H9 (cell line): Measurements from ENCODE around the gene SLC4A7. TPM values are rescaled to one million over a fixed set of nuclear protein-coding genes. Genes with fewer than 3 reads are reported as not detected.

Source experiments
- DNase-seq: peaks from one replicate; pipeline ENCODE4 v3.0.0-alpha.2; 2017
- H2AFZ ChIP-seq: one replicate; pipeline ENCODE4 v1.6.1; 2013; ENCODE audit warnings: mild to moderate bottlenecking, low read length, control low read depth, moderate library complexity
- H2AK5ac ChIP-seq: 2 replicates; pipeline ENCODE4 v1.6.1; 2013; ENCODE audit warnings: low read length, control low read depth, mixed read lengths; ENCODE audit not compliant: insufficient read length
- H2BK120ac ChIP-seq: one replicate; pipeline ENCODE4 v1.6.1; 2013; ENCODE audit warnings: low read depth, mild to moderate bottlenecking, low read length, control low read depth, inconsistent platforms; ENCODE audit not compliant: poor library complexity, severe bottlenecking
- H2BK12ac ChIP-seq: 2 replicates; pipeline ENCODE4 v1.6.1; 2013; ENCODE audit warnings: low read length, control low read depth, mixed read lengths, low read depth; ENCODE audit not compliant: insufficient read length
- H2BK15ac ChIP-seq: 2 replicates; pipeline ENCODE4 v1.6.1; 2013; ENCODE audit warnings: low read depth, low read length, control low read depth
- H2BK20ac ChIP-seq: one replicate; pipeline ENCODE4 v1.6.1; 2013; ENCODE audit warnings: low read depth, mild to moderate bottlenecking, low read length, control low read depth, inconsistent platforms; ENCODE audit not compliant: poor library complexity, severe bottlenecking
- H2BK5ac ChIP-seq: 2 replicates; pipeline ENCODE4 v1.6.1; 2013; ENCODE audit warnings: low read length, control low read depth, mixed read lengths; ENCODE audit not compliant: insufficient read length
- H3K14ac ChIP-seq: 2 replicates; pipeline ENCODE4 v1.6.1; 2013; ENCODE audit warnings: low read length, control low read depth; ENCODE audit not compliant: insufficient read depth
- H3K18ac ChIP-seq: 2 replicates; pipeline ENCODE4 v1.6.1; 2013; ENCODE audit warnings: low read depth, mild to moderate bottlenecking, mixed read lengths, low read length, control low read depth; ENCODE audit not compliant: insufficient read length
- H3K23ac ChIP-seq: 2 replicates; pipeline ENCODE4 v1.6.1; 2013; ENCODE audit warnings: low read length, control low read depth, mixed read lengths, low read depth; ENCODE audit not compliant: insufficient read length
- H3K23me2 ChIP-seq: 2 replicates; pipeline ENCODE4 v1.6.1; 2013; ENCODE audit warnings: low read depth, mild to moderate bottlenecking, mixed read lengths, low read length, control low read depth; ENCODE audit not compliant: insufficient read length, poor library complexity, severe bottlenecking
- H3K27ac ChIP-seq: 2 replicates; pipeline ENCODE4 v1.5.1; 2013; ENCODE audit warnings: low read length, control low read depth, mixed read lengths, low read depth; ENCODE audit not compliant: insufficient read length
- H3K27me3 ChIP-seq: 2 replicates; pipeline ENCODE4 v1.6.1; 2013; ENCODE audit warnings: low read length, control low read depth, inconsistent platforms; ENCODE audit not compliant: insufficient read depth
- H3K4ac ChIP-seq: 2 replicates; pipeline ENCODE4 v1.6.1; 2013; ENCODE audit warnings: low read depth, mild to moderate bottlenecking, control low read depth, inconsistent platforms, low read length, moderate library complexity
- H3K4me1 ChIP-seq: 2 replicates; pipeline ENCODE4 v1.6.1; 2013; ENCODE audit warnings: low read length, control low read depth, inconsistent platforms; ENCODE audit not compliant: insufficient read depth
- H3K4me2 ChIP-seq: 2 replicates; pipeline ENCODE4 v1.6.1; 2013; ENCODE audit warnings: low read length, control low read depth, mixed read lengths; ENCODE audit not compliant: insufficient read length, insufficient read depth
- H3K56ac ChIP-seq: 2 replicates; pipeline ENCODE4 v1.6.1; 2013; ENCODE audit warnings: low read depth, mild to moderate bottlenecking, mixed read lengths, low read length, control low read depth; ENCODE audit not compliant: insufficient read length
- H3K79me1 ChIP-seq: 2 replicates; pipeline ENCODE4 v1.6.1; 2013; ENCODE audit warnings: low read depth, mild to moderate bottlenecking, moderate library complexity, low read length, control low read depth, inconsistent platforms; ENCODE audit not compliant: insufficient read depth, poor library complexity, severe bottlenecking
- H3K79me2 ChIP-seq: 2 replicates; pipeline ENCODE4 v1.6.1; 2013; ENCODE audit warnings: low read length, control low read depth, inconsistent platforms; ENCODE audit not compliant: insufficient read depth
- H3K9ac ChIP-seq: 2 replicates; pipeline ENCODE4 v1.6.1; 2013; ENCODE audit warnings: low read length, control low read depth, mixed read lengths; ENCODE audit not compliant: insufficient read length; ENCODE audit errors: extremely low read depth
- H3K9me3 ChIP-seq: one replicate; pipeline ENCODE4 v1.6.1; 2013; ENCODE audit warnings: low read depth, low read length, inconsistent platforms; ENCODE audit not compliant: control insufficient read depth
- H3T11ph ChIP-seq: one replicate; pipeline ENCODE4 v1.6.1; 2013; ENCODE audit warnings: mild to moderate bottlenecking, low read length, control low read depth, inconsistent platforms
- H4K20me1 ChIP-seq: one replicate; pipeline ENCODE4 v1.6.1; 2013; ENCODE audit not compliant: control insufficient read depth, insufficient read length, insufficient read depth
- H4K5ac ChIP-seq: 2 replicates; pipeline ENCODE4 v1.6.1; 2013; ENCODE audit warnings: low read depth, mild to moderate bottlenecking, mixed read lengths, low read length, control low read depth; ENCODE audit not compliant: insufficient read length
- H4K8ac ChIP-seq: replicated peaks from 2 replicates; pipeline ENCODE4 v1.6.1; 2013; ENCODE audit warnings: low read length, control low read depth, mixed read lengths, low read depth; ENCODE audit not compliant: insufficient read length
- H4K91ac ChIP-seq: 2 replicates; pipeline ENCODE4 v1.6.1; 2013; ENCODE audit warnings: low read depth, mild to moderate bottlenecking, moderate library complexity, mixed read lengths, low read length, control low read depth; ENCODE audit not compliant: insufficient read length
- H3K27ac Mint-ChIP-seq, 3 experiments: 2 replicates in 2 of 3; 3 replicates in 1 of 3; pipeline ENCODE4 v1.8.0; 2020 to 2021; ENCODE audit warnings: mixed read lengths in 3 of 3, mild to moderate bottlenecking in 1 of 3, moderate library complexity in 1 of 3
- H3K27me3 Mint-ChIP-seq: 2 replicates; pipeline ENCODE4 v1.8.0; 2021; ENCODE audit warnings: low read depth, mild to moderate bottlenecking, moderate library complexity, mixed read lengths
- H3K36me3 Mint-ChIP-seq, 3 experiments: 2 replicates in 2 of 3; 3 replicates in 1 of 3; pipeline ENCODE4 v1.8.0; 2020 to 2021; ENCODE audit warnings: low read depth in 3 of 3, mixed read lengths in 3 of 3; ENCODE audit not compliant: insufficient read depth in 1 of 3
- H3K4me1 Mint-ChIP-seq, 2 experiments: 2 replicates each; pipeline ENCODE4 v1.8.0; 2020; ENCODE audit warnings: mixed read lengths in 2 of 2
- H3K4me3 Mint-ChIP-seq, 2 experiments: 2 replicates in 1 of 2; 3 replicates in 1 of 2; pipeline ENCODE4 v1.8.0; 2020 to 2021; ENCODE audit warnings: mild to moderate bottlenecking in 2 of 2, mixed read lengths in 2 of 2, moderate library complexity in 1 of 2
- H3K9me3 Mint-ChIP-seq, 2 experiments: 2 replicates in 1 of 2; 3 replicates in 1 of 2; pipeline ENCODE4 v1.8.0; 2020; ENCODE audit warnings: mild to moderate bottlenecking in 2 of 2, mixed read lengths in 2 of 2, moderate library complexity in 1 of 2
- CTCF ChIP-seq: fragments of 200-600 bp; sonication (generic); conservative IDR thresholded peaks from 3 replicates; pipeline ENCODE4 v1.8.0; 2021; ENCODE audit warnings: antibody characterized with exemption, mild to moderate bottlenecking
- total RNA-seq: library from RNA; stranded (reverse); gene quantifications from 2 replicates; pipeline ENCODE4 v1.2.1, GENCODE V29; 2021

SLC4A7 gene
- total RNA-seq, 1 experiment from 2014 or later: 46.1 TPM

- no peak overlapping the region for H3T11ph ChIP-seq
- H4K5ac ChIP-seq: no peak overlapping the region
- H3K27me3 ChIP-seq: no peaks in the 10 kb centered on the region
- no peak overlapping the region for H2BK12ac ChIP-seq
- TF ChIP-seq CTCF: no peak
- Mint-ChIP-seq H3K36me3 (peaks cover 5 to 27% (median 16%) of the 10 kb centered on the region in 3 experiments; a peak in 6 of 7 replicates), H3K9me3 (no peaks in the 10 kb centered on the region), H3K27ac (no peak overlapping the region), H3K4me3 (no peak overlapping the region), H3K4me1 (peaks cover 14 to 15% of the 10 kb centered on the region in 2 experiments), H3K27me3 (no peaks in the 10 kb centered on the region)
- H3K56ac ChIP-seq: no peak overlapping the region
- H3K79me1 ChIP-seq: no peaks in the 10 kb centered on the region
- no peak overlapping the region for H3K4ac ChIP-seq
- H3K9ac ChIP-seq: no peak overlapping the region
- no peak overlapping the region for H2BK120ac ChIP-seq
- no peak overlapping the region for H3K14ac ChIP-seq
- DNase-seq: no peak
- no peak overlapping the region for H3K4me2 ChIP-seq
- H2BK20ac ChIP-seq: no peak overlapping the region
- no peaks in the 10 kb centered on the region for H3K4me1 ChIP-seq
- no peak overlapping the region for H2BK15ac ChIP-seq
- H4K20me1 ChIP-seq: no peaks in the 10 kb centered on the region
- no peak overlapping the region for H3K27ac ChIP-seq
- H3K23me2 ChIP-seq: no peaks in the 10 kb centered on the region
- no peaks in the 10 kb centered on the region for H3K9me3 ChIP-seq
- H2AFZ ChIP-seq: no peak overlapping the region
- H4K91ac ChIP-seq: no peak overlapping the region
- H2BK5ac ChIP-seq: no peak overlapping the region
- peaks cover 6% of the 10 kb centered on the region; the same call in 1 of the 2 replicates for H3K79me2 ChIP-seq
- H3K18ac ChIP-seq: no peak overlapping the region
- H3K23ac ChIP-seq: no peak overlapping the region
- no peak overlapping the region for H2AK5ac ChIP-seq
- H4K8ac ChIP-seq: no peak overlapping the region
Measured at GRCh38 chr3:27451842-27452241, 32.3 kb downstream of the SLC4A7 start.
